Measurements from ENCODE around the gene TYROBP.
A peak's percentile ranks its signal among the peaks of the same experiment; 100 is the strongest.
"Not testable (repeated sequence)": the region's sequence is repeated elsewhere in the genome, so short reads cannot be mapped to it uniquely, and the experiment has no call there.

Gene TYROBP

GRCh38 chr19:35898499-35898809 is 9.6 kb downstream of the TYROBP start:
- no peak for DNase-seq

GRCh38 chr19:35897706-35898451 is 10.2 kb downstream of the TYROBP start:
- DNase-seq = no peak

- DNase-seq = no peak
Measured at GRCh38 chr19:35896643-35897040, 11.5 kb downstream of the TYROBP start.

- no peak for DNase-seq
Measured at GRCh38 chr19:35895911-35896642, 12.0 kb downstream of the TYROBP start.

GRCh38 chr19:35894342-35894741 is 13.8 kb downstream of the TYROBP start:
- no peak for DNase-seq

- not testable (repeated sequence) for DNase-seq
Measured at GRCh38 chr19:35891819-35892218, 16.3 kb downstream of the TYROBP start.

- no peak for DNase-seq
Measured at GRCh38 chr19:35890113-35890650, 17.9 kb downstream of the TYROBP start.

- DNase-seq = no peak
Measured at GRCh38 chr19:35889370-35890112, 18.6 kb downstream of the TYROBP start.

GRCh38 chr19:35888398-35888797 is 19.7 kb downstream of the TYROBP start:
- no peak for DNase-seq

- no peak for DNase-seq
Measured at GRCh38 chr19:35887197-35887596, 20.9 kb downstream of the TYROBP start.

- DNase-seq = no peak
Measured at GRCh38 chr19:35885904-35886303, 22.2 kb downstream of the TYROBP start.

- DNase-seq = no peak
Measured at GRCh38 chr19:35885225-35885738, 22.8 kb downstream of the TYROBP start.

- no peak for DNase-seq
Measured at GRCh38 chr19:35883882-35884281, 24.2 kb downstream of the TYROBP start.

- DNase-seq = peak; percentile 99
Measured at GRCh38 chr19:35882114-35882832, 25.8 kb downstream of the TYROBP start.

- DNase-seq = peak; percentile 97
Measured at GRCh38 chr19:35879770-35880317, 28.3 kb downstream of the TYROBP start.

GRCh38 chr19:35879068-35879467 is 29.0 kb downstream of the TYROBP start:
- DNase-seq = peak; percentile 40

- no peak for DNase-seq
Measured at GRCh38 chr19:35874392-35874930, 33.6 kb downstream of the TYROBP start.

- no peak for DNase-seq
Measured at GRCh38 chr19:35872180-35872579, 35.9 kb downstream of the TYROBP start.

- no peak for DNase-seq
Measured at GRCh38 chr19:35871611-35872010, 36.5 kb downstream of the TYROBP start.

GRCh38 chr19:35870798-35871197 is 37.3 kb downstream of the TYROBP start:
- no peak for DNase-seq

GRCh38 chr19:35870124-35870736 is 37.9 kb downstream of the TYROBP start:
- not testable (repeated sequence) for DNase-seq
